HG03064 (cell line): ENCODE data around the gene PSMD3.
A peak's percentile ranks its signal among the peaks of the same experiment; 100 is the strongest.

Experiments
- ATAC-seq: cut with Tn5 transposase; IDR thresholded peaks from one replicate; pipeline ENCODE4 v1.9.1; 2021; ENCODE audit warnings: low read depth; ENCODE audit not compliant: unreplicated experiment

Gene PSMD3

GRCh38 chr17:39955726-39956225, 24.8 kb upstream of the PSMD3 start:
- no peak for ATAC-seq

- no peak for ATAC-seq
Measured at GRCh38 chr17:39960524-39961041, 20.0 kb upstream of the PSMD3 start.

- ATAC-seq: no peak
Measured at GRCh38 chr17:39962642-39963220, 17.9 kb upstream of the PSMD3 start, which contains the start of gene GSDMA. TSS of gene GSDMA (plus strand) at chr17:39963004. CDS start at chr17:39965688, 2,684 bp downstream.

GRCh38 chr17:39963829-39964228, 16.8 kb upstream of the PSMD3 start:
- ATAC-seq: no peak

- ATAC-seq: no peak
Measured at GRCh38 chr17:39965017-39965699, 15.4 kb upstream of the PSMD3 start.

- no peak for ATAC-seq
Measured at GRCh38 chr17:39966771-39967170, 13.8 kb upstream of the PSMD3 start.

- no peak for ATAC-seq
Measured at GRCh38 chr17:39968761-39969160, 11.8 kb upstream of the PSMD3 start.

- no peak for ATAC-seq
Measured at GRCh38 chr17:39969375-39969774, 11.2 kb upstream of the PSMD3 start.

- no peak for ATAC-seq
Measured at GRCh38 chr17:39970157-39970692, 10.4 kb upstream of the PSMD3 start.

- no peak for ATAC-seq
Measured at GRCh38 chr17:39971076-39971603, 9.5 kb upstream of the PSMD3 start.

GRCh38 chr17:39972271-39972670, 8.3 kb upstream of the PSMD3 start:
- ATAC-seq: no peak

GRCh38 chr17:39973496-39973895, 7.1 kb upstream of the PSMD3 start:
- no peak for ATAC-seq

GRCh38 chr17:39974433-39974832, 6.2 kb upstream of the PSMD3 start:
- no peak for ATAC-seq

- ATAC-seq: no peak
Measured at GRCh38 chr17:39975801-39976200, 4.8 kb upstream of the PSMD3 start.

GRCh38 chr17:39979016-39979670, 1.5 kb upstream of the PSMD3 start:
- ATAC-seq: no peak

- ATAC-seq: peak; percentile 19
Measured at GRCh38 chr17:39979893-39980350, 685 bp upstream of the PSMD3 start.

- no peak for ATAC-seq
Measured at GRCh38 chr17:39981207-39981741, 667 bp downstream of the PSMD3 start.

GRCh38 chr17:39981766-39982375, 1.3 kb downstream of the PSMD3 start:
- ATAC-seq: no peak

GRCh38 chr17:39988206-39988810, 7.7 kb downstream of the PSMD3 start:
- ATAC-seq: no peak

- ATAC-seq: no peak
Measured at GRCh38 chr17:39994448-39994847, 13.8 kb downstream of the PSMD3 start.
